ENCODE measurements around the gene DLG5.

The DLG5 gene

DNA sequence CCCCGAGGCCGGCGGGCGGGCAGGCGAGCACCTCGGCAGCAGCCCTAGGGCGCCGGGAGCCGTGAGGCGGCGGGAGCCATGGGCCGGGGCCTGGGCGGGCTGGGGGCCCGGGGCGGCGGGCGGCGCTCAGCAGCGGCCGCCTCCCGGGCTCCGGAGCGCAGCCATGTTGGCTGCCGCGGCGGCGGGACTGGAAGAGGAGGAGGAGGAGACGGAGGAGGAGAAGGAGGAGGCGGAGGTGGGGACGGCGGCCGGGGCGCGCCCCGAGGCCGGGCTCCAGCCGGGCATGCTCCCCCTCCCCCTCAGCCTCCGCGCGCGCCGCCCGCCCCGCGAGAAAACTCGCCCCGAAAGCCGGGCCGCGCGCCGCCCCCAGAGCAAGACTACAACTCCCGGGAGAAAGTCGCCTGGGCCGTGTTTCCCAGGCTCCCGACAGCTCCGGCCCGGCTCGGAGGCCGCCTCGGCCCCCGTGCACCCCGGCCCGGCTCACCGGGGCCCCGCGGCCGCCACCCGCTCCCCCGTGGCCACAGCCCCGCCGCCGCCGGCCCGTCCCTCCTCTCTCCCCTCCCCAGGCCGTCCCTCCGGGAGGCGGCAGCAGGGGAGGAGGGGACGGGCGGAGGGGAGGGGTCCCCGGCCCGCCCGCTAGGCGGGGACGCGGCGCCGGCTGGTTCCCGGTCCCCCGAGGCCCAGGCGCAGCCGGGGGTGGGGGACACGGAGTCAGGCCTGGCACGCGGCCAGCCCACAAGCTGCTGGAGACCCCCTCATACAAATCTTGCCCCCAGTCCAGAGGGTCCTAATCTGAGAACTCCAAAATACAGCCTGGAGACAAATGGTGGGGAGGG lies at the start of gene DLG5:
TSS of gene DLG5 (minus strand) at position 190 of the 836 bp plus-strand sequence. CDS start 235 bp downstream, outside the sequence.
- DNase-seq (ENCODE audit: low spot score) = no peak

- no peak for DNase-seq (ENCODE audit: low spot score)
Observed at GRCh38 chr10:77975086-77975666, 48.6 kb upstream of the DLG5 start.

GRCh38 chr10:77974396-77975074 lies 48.0 kb upstream of the DLG5 start:
- DNase-seq (ENCODE audit: low spot score) = no peak

DNA sequence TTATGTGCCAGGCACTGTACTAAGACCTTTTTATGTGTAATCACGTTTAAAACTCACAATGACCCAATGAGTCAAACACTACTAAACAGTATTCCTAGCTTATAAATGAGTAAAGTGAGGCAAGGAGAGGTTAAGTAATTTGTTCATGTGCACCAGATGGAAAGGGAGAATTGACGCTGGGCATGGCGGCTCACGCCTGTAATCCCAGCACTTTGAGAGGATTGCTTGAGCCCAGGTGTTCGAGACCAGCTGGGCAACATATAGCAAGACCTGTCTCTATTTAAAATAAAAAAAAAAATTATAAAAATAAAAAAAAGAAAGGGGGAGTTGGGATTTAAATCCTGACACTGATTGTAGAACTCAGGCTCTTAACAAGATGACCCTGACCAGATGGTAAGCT lies 46.7 kb upstream of the DLG5 start:
- DNase-seq (ENCODE audit: low spot score) = no peak

DNA sequence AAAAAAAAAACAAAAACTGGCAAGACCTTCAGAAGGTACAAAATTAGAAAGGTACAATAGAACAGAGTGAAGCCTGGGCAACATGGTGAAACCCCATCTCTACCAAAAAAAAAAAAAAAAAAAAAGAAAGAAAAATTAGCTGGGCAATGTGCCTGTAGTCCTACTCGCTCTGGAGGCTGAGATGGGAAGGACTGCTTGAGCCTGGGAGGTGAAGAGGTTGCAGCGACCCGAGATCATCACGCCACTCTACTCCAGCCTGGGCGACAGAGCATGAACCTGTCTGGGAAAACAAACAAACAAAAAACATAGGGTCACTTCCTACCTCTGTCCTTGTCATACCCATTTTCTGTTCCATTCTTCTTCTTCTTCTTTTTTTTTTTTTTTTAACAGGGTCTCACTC lies 45.6 kb upstream of the DLG5 start:
- DNase-seq (ENCODE audit: low spot score) = no peak

GRCh38 chr10:77971804-77972144 lies 45.2 kb upstream of the DLG5 start:
- no peak for DNase-seq (ENCODE audit: low spot score)

DNA sequence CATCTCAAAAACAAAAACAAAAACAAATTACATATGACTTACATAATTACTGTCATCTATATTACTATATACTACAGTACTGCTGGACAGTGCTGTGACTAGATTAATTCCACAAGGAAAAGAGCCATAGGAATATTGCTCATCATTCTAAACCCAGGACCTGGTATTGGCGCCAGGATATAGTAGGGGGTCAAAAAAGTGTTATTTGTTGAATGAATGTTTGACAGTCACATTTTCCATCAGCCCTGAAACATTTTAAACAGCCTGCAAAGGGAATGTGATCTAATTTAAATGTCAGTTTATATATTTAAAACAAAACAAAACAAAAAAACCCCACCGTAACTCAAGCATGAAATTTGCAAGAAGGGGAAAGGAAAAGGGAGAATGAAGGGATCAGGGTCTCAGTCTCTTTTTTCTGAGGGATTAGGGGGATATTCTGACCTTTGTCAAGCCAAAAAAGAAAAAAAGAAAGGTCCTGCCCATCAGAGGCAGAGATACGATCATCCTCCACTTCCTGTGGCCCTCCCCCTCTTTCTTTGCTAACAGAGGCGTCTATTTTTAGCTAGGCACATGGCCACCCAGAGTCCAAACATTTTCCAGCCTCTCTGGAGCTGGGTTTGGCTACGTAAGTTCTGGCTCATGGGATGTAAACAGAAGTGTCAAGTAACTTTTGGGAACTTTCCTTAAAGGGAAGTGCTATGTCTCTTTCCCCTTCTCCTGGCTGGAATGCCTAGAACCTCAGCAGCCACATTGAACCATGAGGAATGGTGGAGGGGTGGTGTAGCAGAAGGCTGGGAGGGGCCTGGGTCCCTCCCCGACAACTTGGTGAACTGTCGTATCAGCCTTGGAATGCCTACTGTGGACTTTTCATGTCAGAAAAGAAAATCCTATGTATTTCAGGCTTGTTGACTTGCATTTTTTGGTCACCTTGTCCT lies 44.6 kb upstream of the DLG5 start:
- no peak for DNase-seq (ENCODE audit: low spot score)

DNA sequence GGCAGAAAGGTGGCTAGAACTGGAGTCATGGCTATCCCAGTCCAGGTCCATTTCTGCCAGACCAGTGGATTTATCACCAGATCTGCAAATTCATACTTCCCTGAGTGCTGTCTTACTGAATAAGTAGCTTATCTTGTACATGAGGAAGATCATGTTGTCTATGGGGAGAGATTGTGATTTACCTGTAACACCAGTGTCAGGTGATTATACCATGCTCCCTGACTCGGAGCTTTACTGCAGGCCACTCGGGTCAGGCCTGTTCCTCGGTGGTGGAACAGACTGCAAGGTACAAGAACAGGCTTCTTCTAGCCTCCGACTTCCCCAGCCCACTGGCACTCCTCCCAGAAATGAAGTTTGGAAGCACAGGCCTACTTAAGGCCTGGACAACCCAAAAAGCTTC lies 42.6 kb upstream of the DLG5 start:
- DNase-seq (ENCODE audit: low spot score) = no peak

DNA sequence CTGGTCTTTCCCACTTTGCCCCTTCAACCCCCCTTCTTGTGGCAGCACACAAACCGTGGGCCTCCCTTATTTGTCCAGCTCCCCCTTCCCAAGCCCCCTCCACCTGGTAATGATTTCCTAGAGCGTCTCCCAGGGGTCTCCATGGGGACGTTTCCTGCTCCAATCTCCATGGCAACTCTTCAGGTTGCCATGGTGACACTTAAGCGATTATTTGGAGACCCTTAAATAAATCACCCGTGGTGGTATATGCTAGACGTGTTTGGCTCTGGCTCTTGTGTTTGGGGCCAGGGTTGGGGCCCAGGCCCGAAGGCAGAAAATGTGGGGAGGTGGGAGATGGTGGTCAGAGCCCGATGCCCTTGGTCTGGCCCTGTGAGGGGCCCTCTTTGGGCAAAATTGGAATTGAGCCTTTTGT lies 41.1 kb upstream of the DLG5 start:
- no peak for DNase-seq (ENCODE audit: low spot score)

DNA sequence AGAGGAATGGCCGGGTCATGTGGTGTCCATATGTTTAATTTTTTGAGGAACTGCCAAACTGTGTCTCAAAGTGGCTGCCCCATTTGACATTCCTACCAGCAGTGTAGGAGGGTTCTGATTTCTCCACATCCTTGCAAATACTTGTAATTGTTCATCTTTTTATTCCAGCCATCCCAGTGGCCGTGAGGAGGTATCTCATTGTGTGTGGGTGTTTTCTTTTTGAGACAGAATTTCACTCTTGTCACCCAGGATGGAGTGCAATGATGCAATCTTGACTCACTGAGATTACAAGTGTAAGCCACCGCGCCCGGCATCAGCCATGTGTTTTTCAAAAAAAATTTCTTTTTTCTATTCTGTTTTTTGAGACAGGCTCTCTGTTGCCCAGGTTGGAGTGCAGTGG lies 38.7 kb upstream of the DLG5 start:
- no peak for DNase-seq (ENCODE audit: low spot score)

- DNase-seq (ENCODE audit: low spot score) = no peak
Observed at GRCh38 chr10:77964811-77965210, 38.3 kb upstream of the DLG5 start.

DNA sequence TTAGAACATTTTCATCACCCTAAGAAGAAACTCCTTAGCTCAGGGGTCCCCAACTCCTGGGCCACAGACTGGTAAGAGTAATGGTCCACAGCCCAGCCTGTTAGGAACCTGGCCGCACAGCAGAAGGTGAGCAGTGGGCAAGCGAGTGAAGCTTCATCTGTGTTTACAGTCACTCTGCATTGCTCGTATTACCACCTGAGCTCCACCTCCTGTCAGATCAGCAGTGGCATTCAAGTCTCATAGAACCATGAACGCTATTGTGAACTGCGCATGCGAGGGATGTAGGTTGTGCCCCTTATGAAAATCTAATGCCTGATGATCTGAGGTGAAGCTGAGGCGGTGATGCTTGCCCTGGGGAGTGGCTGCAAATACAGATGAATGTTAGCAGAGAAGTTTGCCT lies 37.3 kb upstream of the DLG5 start:
- no peak for DNase-seq (ENCODE audit: low spot score)

GRCh38 chr10:77962350-77963146 lies 36.0 kb upstream of the DLG5 start:
- no peak for DNase-seq (ENCODE audit: low spot score)

DNA sequence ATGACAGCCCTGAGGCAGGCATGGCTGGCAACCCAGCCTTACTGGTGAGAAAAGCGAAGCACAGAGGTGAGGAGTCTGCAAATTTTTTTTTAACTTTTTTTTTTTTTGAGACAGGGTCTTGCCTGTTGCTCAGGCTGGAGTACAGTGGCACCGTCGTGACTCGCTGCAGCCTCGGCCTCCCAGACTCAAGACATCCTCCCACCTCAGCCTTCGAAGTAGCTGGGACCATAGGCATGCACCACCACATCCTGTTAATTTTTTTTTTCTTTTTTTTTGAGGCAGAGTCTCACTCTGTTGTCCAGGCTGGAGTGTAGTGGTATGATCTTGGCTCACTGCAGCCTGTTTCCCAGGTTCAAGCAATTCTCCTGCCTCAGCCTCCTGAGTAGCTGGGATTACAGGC lies 35.1 kb upstream of the DLG5 start:
- DNase-seq (ENCODE audit: low spot score) = no peak

GRCh38 chr10:77960829-77961329 lies 34.3 kb upstream of the DLG5 start:
- no peak for DNase-seq (ENCODE audit: low spot score)

GRCh38 chr10:77959887-77960455 lies 33.4 kb upstream of the DLG5 start:
- DNase-seq (ENCODE audit: low spot score) = no peak

DNA sequence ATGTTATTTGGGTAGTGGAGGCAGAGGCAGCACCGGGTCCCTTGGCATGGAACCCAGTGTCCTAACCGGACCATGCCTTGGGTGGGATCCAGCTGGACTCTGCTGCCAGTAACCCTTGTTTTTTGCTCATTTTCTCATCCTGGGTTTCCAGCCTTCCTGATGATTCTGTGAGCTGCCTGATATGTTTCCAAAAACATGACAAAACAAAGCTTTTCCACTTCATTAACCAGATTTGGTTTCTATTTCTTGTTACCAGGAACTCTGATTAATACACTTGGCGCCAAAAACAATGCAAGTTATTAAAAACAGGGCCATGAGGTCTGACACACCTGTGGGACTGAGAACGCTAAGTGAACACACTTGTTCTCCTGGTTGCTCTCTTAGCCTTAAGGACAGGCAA lies 32.8 kb upstream of the DLG5 start:
- DNase-seq (ENCODE audit: low spot score) = no peak

GRCh38 chr10:77955136-77955535 lies 28.6 kb upstream of the DLG5 start:
- no peak for DNase-seq (ENCODE audit: low spot score)

- DNase-seq (ENCODE audit: low spot score) = no peak
Observed at GRCh38 chr10:77949167-77949566, 22.6 kb upstream of the DLG5 start.

GRCh38 chr10:77946084-77946483 lies 19.5 kb upstream of the DLG5 start:
- DNase-seq (ENCODE audit: low spot score) = no peak

DNA sequence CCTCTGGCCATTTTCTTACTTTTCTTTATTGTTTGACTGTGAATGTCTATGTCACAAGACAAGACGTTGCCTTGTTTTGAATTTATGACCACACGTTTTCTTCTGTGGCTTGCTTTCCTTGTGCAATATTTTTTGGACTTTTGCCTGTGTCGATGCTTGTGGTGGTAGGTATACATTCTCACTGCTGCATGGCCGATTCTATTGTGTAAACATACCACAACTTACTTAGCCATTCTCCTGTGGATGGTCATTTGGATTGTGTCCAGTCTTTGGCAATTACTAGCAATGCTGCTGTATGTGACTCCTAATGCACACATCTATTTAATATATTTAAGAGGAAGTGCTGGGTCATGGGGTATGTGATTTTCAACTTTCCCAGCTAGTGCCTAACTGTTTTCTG lies 18.0 kb upstream of the DLG5 start:
- no peak for DNase-seq (ENCODE audit: low spot score)
